Measurements from ENCODE around the gene TTC28. TPM values are rescaled to one million over a fixed set of nuclear protein-coding genes. Genes with fewer than 3 reads are reported as not detected.
"Not testable (repeated sequence)": the region's sequence is repeated elsewhere in the genome, so short reads cannot be mapped to it uniquely, and the experiment has no call there.

Gene TTC28
- total RNA-seq, 2 donors from 2014 or later, result 0.03 to 0.28 TPM

GRCh38 chr22:28094771-28095170 is 584.9 kb downstream of the TTC28 start:
- no peaks in the 10 kb centered on the region for H3K36me3 Mint-ChIP-seq (ENCODE audit: low read depth)
- ATAC-seq (replicated peaks), result no peak
- H3K9me3 Mint-ChIP-seq, result no peaks in the 10 kb centered on the region
- no peak overlapping the region for H3K27ac Mint-ChIP-seq
- no peak overlapping the region for H3K4me3 Mint-ChIP-seq
- H3K27me3 Mint-ChIP-seq, result no peaks in the 10 kb centered on the region
- H3K4me1 Mint-ChIP-seq, result no peaks in the 10 kb centered on the region

DNA sequence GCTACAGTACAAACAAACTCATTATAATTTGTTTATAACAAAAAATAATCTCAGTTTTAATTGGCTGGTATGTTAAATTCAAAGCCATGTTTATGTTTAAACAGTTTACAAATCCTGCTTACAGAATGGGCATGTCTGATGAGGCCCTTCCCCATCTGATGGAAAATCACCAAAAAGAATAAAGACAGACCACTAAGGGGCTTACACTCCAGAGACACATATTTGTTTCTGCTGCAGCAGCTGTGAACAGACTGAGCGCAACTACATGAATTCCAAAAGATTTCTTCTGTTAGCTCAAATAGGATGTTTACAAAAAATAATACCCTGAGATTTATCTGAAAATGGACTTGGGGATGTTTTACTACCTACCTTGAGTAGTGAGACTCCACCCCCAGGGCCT is 585.9 kb downstream of the TTC28 start:
- Mint-ChIP-seq H3K27me3 (no peaks in the 10 kb centered on the region), H3K4me1 (no peaks in the 10 kb centered on the region), H3K27ac (no peak overlapping the region), H3K36me3 (ENCODE audit: low read depth) (no peaks in the 10 kb centered on the region), H3K9me3 (no peaks in the 10 kb centered on the region), H3K4me3 (no peak overlapping the region)
- no peak for ATAC-seq (replicated peaks)

DNA sequence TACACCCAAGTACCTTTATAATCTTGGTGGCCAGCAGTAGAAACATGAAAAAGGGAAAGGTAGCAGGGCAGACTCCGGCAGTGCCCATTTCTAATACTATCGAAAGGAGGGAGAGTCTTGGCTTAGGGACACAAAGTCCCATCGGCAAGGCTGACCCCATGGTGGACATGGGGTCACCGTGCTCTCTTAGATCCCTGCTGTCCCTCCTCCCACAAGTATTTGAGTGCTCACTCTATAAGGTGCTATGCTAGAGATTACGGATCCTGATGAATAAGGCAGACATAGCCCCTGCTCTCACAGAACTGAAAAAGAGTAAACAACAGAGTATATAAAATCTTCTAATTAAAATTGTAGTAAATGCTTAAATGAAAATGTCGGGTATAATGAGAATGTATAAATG is 588.2 kb downstream of the TTC28 start:
- Mint-ChIP-seq H3K27ac (no peak overlapping the region), H3K27me3 (no peaks in the 10 kb centered on the region), H3K4me1 (no peaks in the 10 kb centered on the region), H3K4me3 (no peak overlapping the region), H3K36me3 (ENCODE audit: low read depth) (no peaks in the 10 kb centered on the region), H3K9me3 (no peaks in the 10 kb centered on the region)
- ATAC-seq (replicated peaks), result no peak

GRCh38 chr22:28089541-28089940 is 590.1 kb downstream of the TTC28 start:
- not testable (repeated sequence) for H3K36me3 Mint-ChIP-seq (ENCODE audit: low read depth); ATAC-seq (replicated peaks); H3K27me3 Mint-ChIP-seq; H3K4me1 Mint-ChIP-seq; H3K4me3 Mint-ChIP-seq; H3K9me3 Mint-ChIP-seq; H3K27ac Mint-ChIP-seq

DNA sequence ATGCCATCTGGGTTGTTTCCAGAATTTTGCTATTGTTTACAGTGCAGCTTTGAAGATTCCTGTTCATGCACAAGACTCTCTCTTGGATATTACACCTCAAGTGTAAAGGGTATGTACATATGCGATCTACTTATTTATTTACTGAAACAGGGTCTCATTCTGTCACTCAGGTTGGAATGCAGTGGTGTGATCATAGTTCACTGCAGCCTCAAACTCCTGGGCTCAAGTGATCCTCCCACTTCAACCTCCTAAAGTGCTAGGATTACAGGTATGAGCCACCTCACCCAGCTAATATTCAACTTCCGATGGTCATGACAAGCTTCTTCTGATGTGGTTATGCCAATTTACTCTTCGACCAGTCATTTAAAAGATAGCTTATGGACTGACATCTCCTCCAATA is 602.5 kb downstream of the TTC28 start:
- Mint-ChIP-seq H3K4me1 (no peaks in the 10 kb centered on the region), H3K27ac (no peak overlapping the region), H3K4me3 (no peak overlapping the region), H3K9me3 (no peaks in the 10 kb centered on the region), H3K36me3 (ENCODE audit: low read depth) (no peaks in the 10 kb centered on the region), H3K27me3 (peaks cover 12% of the 10 kb centered on the region)
- ATAC-seq (replicated peaks), result no peak

DNA sequence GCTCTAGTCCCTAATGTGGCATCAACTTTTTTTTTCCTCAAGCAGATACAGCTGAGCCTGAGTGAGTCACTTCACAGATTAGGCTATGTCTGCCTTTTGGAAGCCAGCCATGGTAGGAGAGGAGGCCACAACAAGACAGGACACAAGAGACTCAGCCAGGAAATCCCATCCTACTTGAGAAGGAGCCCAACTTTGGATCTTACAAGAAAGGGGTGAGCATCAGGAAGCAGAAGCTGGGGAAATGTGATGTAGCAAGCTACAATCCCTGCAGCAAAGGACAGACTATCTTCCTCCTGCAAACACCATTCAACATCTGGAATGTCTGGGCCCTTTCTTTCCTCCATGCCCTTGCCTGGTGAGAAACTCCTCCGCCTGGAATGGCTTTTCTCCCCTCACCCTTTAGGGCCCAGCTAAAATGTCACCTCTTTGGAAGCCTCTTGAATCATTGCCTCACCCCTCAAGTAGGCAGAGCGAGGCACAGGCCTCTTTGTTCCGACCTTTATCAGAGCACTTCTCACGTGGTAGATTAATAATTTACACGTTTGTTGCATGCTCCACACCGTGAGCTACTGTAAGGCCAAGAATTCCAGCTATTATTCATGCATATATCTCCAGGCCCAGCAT is 604.2 kb downstream of the TTC28 start:
- no peak overlapping the region for H3K4me3 Mint-ChIP-seq
- H3K36me3 Mint-ChIP-seq (ENCODE audit: low read depth), result no peaks in the 10 kb centered on the region
- H3K27ac Mint-ChIP-seq, result no peak overlapping the region
- H3K27me3 Mint-ChIP-seq, result peaks cover 11% of the 10 kb centered on the region
- no peaks in the 10 kb centered on the region for H3K9me3 Mint-ChIP-seq
- no peak for ATAC-seq (replicated peaks)
- H3K4me1 Mint-ChIP-seq, result no peaks in the 10 kb centered on the region

DNA sequence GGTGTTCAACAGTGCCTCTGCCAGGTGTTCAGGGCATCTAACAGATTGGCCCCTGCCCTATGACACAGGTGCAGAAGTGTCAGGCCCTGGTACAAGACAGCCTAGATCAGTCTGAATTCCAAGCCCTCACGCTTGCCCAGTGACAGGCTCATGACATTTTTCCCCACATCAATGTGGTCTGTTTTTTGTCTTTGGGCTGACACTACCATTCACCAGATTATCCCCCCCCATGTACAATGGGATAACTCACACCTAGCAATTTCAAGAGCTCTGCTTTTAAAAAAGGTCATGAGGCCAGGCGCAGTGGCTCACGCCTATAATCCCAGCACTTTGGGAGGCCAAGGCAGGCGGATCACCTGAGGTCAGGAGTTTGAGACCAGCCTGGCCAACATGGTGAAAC is 605.1 kb downstream of the TTC28 start:
- no peak overlapping the region for H3K4me3 Mint-ChIP-seq
- H3K27me3 Mint-ChIP-seq, result peaks cover 16% of the 10 kb centered on the region
- ATAC-seq (replicated peaks), result no peak
- H3K27ac Mint-ChIP-seq, result no peak overlapping the region
- H3K9me3 Mint-ChIP-seq, result no peaks in the 10 kb centered on the region
- no peaks in the 10 kb centered on the region for H3K4me1 Mint-ChIP-seq
- H3K36me3 Mint-ChIP-seq (ENCODE audit: low read depth), result no peaks in the 10 kb centered on the region

DNA sequence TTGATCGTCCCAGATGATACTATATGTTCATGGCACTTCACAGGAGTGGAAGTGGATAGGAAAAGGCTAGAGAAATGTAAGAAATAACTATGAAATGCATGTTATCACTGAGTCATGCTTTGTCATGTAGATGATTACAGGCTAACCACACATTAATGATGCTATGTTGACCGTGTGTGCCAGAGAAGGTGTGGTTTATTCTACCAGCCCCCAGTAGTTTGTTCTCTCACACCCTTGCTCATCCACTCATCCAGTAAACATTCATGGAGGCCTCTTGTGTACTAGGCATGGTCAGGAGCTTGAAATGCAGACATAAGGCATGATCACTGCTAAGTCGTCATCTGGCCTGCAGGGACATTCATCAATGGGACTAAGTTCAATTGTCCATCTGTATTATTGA is 607.6 kb downstream of the TTC28 start:
- no peak for ATAC-seq (replicated peaks)
- H3K9me3 Mint-ChIP-seq, result no peaks in the 10 kb centered on the region
- H3K4me3 Mint-ChIP-seq, result no peak overlapping the region
- H3K36me3 Mint-ChIP-seq (ENCODE audit: low read depth), result no peaks in the 10 kb centered on the region
- H3K4me1 Mint-ChIP-seq, result no peaks in the 10 kb centered on the region
- no peak overlapping the region for H3K27ac Mint-ChIP-seq
- H3K27me3 Mint-ChIP-seq, result peaks cover 27% of the 10 kb centered on the region

DNA sequence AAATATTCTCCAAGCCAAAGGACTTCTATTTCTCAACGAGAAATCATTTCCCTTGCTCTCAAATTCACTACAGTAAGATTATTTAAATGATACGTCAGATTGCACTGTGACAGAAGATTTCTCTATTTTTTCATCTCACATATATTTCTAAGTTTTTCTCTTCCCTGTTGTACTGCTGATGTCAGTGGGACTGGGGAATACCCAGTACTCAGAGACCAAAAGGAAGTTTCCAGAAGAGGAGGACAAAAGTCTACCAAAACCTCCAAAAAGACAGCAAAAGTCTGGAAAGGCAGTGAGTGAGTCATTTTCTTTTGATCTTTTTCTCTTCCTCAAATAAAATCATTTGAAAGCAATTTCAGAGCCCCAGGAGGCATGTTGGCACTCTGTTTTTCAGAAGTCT is 610.8 kb downstream of the TTC28 start:
- no peaks in the 10 kb centered on the region for H3K4me1 Mint-ChIP-seq
- no peak overlapping the region for H3K4me3 Mint-ChIP-seq
- ATAC-seq (replicated peaks), result no peak
- no peaks in the 10 kb centered on the region for H3K36me3 Mint-ChIP-seq (ENCODE audit: low read depth)
- peaks cover under 1% of the 10 kb centered on the region for H3K9me3 Mint-ChIP-seq
- peaks cover 45% of the 10 kb centered on the region for H3K27me3 Mint-ChIP-seq
- H3K27ac Mint-ChIP-seq, result no peak overlapping the region

DNA sequence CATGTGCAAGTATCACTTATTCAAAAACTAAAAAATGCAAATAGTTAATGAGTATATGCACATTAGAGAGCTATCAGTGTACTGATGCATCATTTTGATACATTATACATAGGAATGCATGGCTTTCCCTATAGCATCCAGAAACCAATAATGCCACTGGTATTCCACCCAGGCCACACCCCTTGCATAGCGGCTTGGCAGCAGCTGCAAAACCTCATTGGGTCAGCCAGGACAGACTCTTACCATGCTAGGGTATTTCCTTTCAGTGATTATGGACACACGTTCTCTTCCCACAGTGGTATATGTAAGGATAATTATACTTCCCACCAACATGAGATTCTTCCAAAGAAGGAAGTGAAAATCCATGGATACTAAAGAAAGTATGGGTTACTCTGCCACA is 614.7 kb downstream of the TTC28 start:
- peaks cover 3% of the 10 kb centered on the region for H3K9me3 Mint-ChIP-seq
- no peaks in the 10 kb centered on the region for H3K36me3 Mint-ChIP-seq (ENCODE audit: low read depth)
- no peak overlapping the region for H3K4me3 Mint-ChIP-seq

GRCh38 chr22:28063656-28064055 is 616.0 kb downstream of the TTC28 start:
- H3K27me3 Mint-ChIP-seq, result peaks cover 30% of the 10 kb centered on the region
- no peak overlapping the region for H3K27ac Mint-ChIP-seq
- peaks cover 3% of the 10 kb centered on the region for H3K9me3 Mint-ChIP-seq
- H3K4me3 Mint-ChIP-seq, result no peak overlapping the region
- H3K4me1 Mint-ChIP-seq, result no peaks in the 10 kb centered on the region
- no peak for ATAC-seq (replicated peaks)
- no peaks in the 10 kb centered on the region for H3K36me3 Mint-ChIP-seq (ENCODE audit: low read depth)

More for the DNA sequence above, 614.7 kb downstream of the TTC28 start:
- Mint-ChIP-seq H3K27ac (no peak overlapping the region), H3K4me1 (no peaks in the 10 kb centered on the region), H3K27me3 (peaks cover 41% of the 10 kb centered on the region)
- ATAC-seq (replicated peaks), result no peak

DNA sequence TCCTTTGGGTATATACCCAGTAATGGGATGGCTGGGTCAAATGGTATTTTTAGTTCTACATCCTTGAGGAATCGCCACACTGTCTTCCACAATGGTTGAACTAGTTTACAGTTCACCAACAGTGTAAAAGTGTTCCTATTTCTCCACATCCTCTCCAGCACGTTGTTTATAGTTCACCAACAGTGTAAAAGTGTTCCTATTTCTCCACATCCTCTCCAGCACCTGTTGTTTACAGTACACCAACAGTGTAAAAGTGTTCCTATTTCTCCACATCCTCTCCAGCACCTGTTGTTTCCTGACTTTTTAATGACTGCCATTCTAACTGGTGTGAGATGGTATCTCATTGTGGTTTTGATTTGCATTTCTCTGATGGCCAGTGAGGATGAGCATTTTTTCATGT is 619.0 kb downstream of the TTC28 start:
- H3K27me3 Mint-ChIP-seq, result peaks cover 22% of the 10 kb centered on the region
- H3K9me3 Mint-ChIP-seq; H3K4me3 Mint-ChIP-seq; H3K27ac Mint-ChIP-seq; H3K36me3 Mint-ChIP-seq (ENCODE audit: low read depth); ATAC-seq (replicated peaks); H3K4me1 Mint-ChIP-seq: not testable (repeated sequence)

GRCh38 chr22:28058036-28058435 is 621.6 kb downstream of the TTC28 start:
- Mint-ChIP-seq H3K36me3 (ENCODE audit: low read depth) (no peaks in the 10 kb centered on the region), H3K27me3 (peaks cover 10% of the 10 kb centered on the region), H3K4me3 (no peak overlapping the region), H3K9me3 (no peaks in the 10 kb centered on the region), H3K27ac (no peak overlapping the region), H3K4me1 (no peaks in the 10 kb centered on the region)
- ATAC-seq (replicated peaks), result no peak

DNA sequence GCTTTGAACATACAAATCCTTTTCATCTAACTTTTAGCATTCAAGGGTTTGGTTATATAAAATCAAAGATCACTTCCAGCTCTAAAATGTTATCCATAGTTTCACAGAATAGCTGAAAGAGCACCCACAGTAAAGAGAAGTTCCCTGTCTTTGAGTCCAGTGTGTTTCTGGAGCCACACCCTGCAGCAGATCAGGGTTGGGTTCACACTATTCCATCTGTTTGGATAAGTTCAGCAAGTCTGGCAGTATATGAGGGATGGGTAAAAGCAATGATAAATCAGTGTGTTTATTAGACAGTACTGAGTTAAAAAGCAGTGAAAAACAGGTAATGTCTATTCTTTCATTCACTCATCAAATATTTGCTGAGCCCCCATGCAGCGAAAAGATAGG is 624.8 kb downstream of the TTC28 start:
- Mint-ChIP-seq H3K36me3 (ENCODE audit: low read depth) (no peaks in the 10 kb centered on the region), H3K27ac (no peak overlapping the region), H3K4me3 (no peak overlapping the region), H3K27me3 (peaks cover 7% of the 10 kb centered on the region), H3K4me1 (no peaks in the 10 kb centered on the region), H3K9me3 (no peaks in the 10 kb centered on the region)
- no peak for ATAC-seq (replicated peaks)

GRCh38 chr22:28053896-28054818 is 625.5 kb downstream of the TTC28 start:
- Mint-ChIP-seq H3K4me3 (no peak overlapping the region), H3K36me3 (ENCODE audit: low read depth) (no peaks in the 10 kb centered on the region), H3K4me1 (no peaks in the 10 kb centered on the region), H3K27me3 (peaks cover 7% of the 10 kb centered on the region), H3K27ac (no peak overlapping the region), H3K9me3 (no peaks in the 10 kb centered on the region)
- no peak for ATAC-seq (replicated peaks)

All from activated T-helper 17 cell treated with anti-CD3 and anti-CD28 coated beads, Interleukin-2, amount 50 U/mL, for 72 hours (primary cell).